Raji (cell line): ENCODE data around the gene HIVEP1.
A peak's percentile ranks its signal among the peaks of the same experiment; 100 is the strongest.

Experiments used
- POLR2A ChIP-seq: IDR thresholded peaks from 2 replicates; pipeline ENCODE4 v1.6.1; 2011; ENCODE audit warnings: low read depth, low read length, control low read depth; ENCODE audit not compliant: insufficient read depth

Gene HIVEP1

GRCh38 chr6:12047792-12048432 is 35.8 kb downstream of the HIVEP1 start:
- no peak for TF ChIP-seq POLR2A

GRCh38 chr6:12048609-12049008 is 36.5 kb downstream of the HIVEP1 start:
- no peak for TF ChIP-seq POLR2A

GRCh38 chr6:12049165-12049564 is 37.1 kb downstream of the HIVEP1 start:
- TF ChIP-seq POLR2A: no peak

DNA sequence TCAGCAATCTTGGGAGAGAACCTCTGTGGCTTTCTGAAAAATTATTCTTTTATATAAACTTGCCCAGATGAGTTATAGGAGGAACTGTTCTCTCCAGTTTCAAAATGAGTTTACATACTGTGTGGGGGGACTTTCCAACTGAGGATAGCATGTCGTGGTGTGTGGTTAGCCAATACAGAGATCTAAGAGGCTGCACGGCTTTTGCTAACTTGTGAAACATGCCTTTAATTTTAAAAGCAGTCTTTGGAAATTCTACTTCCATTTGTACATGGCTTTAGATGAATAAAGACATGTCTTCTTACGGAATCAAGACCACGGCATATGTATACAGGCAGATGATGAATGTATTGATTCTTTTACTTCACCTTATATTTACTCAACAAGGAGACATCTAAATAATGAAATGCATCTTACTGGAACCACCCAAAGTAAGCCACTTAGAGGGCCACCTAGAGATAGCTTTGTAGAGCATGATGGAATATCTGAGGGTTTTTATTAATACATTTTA is 39.8 kb downstream of the HIVEP1 start:
- no peak for TF ChIP-seq POLR2A

GRCh38 chr6:12058172-12058961 is 46.3 kb downstream of the HIVEP1 start:
- TF ChIP-seq POLR2A: no peak

- peak; percentile 76 for TF ChIP-seq POLR2A
Measured at GRCh38 chr6:12060780-12061609, 48.9 kb downstream of the HIVEP1 start.

DNA sequence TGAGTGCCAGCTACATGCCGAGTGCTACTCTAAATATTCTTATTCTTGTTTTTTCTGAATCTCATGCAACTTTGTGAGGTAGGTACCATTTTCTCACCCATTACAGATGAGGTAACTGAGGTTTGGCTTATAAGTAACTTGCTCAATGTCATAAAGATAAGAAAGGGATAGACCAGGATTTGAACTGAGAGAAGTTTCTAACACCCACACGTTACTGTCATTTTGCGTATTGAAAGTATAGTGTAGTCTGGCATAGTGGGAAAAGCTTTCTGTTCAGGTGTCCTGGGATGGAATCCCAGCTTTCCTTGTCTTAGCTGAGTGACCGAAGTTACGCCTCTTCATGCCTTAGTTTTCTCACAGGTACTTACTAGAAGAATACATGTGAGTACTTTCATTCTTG is 50.5 kb downstream of the HIVEP1 start:
- TF ChIP-seq POLR2A: no peak

- no peak for TF ChIP-seq POLR2A
Measured at GRCh38 chr6:12064131-12064530, 52.0 kb downstream of the HIVEP1 start.

GRCh38 chr6:12064538-12065071 is 52.5 kb downstream of the HIVEP1 start:
- TF ChIP-seq POLR2A: no peak

DNA sequence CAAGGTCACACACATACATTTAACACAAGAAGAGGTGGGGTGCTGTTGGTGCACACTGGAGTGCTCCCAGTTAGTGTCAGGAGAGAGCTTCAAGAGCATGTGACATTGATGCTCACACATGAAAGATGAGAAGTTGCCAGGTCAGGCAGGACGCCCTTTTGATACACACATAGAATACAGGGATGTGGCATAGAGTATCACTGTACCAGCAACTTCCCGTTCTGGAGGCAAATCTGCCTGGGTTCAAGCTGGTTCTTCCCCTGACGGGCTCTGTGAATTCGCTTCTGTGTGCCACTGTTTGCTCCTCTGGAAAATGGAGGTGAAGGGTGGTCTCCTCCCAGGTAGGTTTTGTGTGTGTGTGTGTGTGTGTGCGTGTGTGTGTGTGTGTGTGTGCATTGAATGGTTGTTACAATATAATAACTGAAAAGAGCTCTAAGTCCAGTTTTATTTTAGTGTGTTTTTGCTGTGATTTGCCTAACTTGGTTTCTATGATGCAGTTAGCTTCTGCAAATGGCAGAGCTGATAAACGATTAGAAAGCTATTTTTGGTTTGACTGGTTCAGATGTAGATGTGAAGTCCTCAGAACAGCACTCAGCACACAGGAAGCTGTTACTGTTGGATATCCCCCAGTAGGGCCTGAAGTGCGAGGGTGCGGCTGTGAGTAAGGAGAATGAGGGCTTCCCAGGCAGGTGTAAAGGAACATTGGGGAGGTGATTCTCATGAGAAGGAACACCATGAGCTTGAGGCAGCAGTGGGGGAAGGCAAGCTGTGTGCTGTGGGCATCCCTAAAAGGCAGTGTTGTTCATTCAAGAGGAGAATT is 53.4 kb downstream of the HIVEP1 start:
- no peak for TF ChIP-seq POLR2A

GRCh38 chr6:12066297-12066696 is 54.2 kb downstream of the HIVEP1 start:
- no peak for TF ChIP-seq POLR2A

DNA sequence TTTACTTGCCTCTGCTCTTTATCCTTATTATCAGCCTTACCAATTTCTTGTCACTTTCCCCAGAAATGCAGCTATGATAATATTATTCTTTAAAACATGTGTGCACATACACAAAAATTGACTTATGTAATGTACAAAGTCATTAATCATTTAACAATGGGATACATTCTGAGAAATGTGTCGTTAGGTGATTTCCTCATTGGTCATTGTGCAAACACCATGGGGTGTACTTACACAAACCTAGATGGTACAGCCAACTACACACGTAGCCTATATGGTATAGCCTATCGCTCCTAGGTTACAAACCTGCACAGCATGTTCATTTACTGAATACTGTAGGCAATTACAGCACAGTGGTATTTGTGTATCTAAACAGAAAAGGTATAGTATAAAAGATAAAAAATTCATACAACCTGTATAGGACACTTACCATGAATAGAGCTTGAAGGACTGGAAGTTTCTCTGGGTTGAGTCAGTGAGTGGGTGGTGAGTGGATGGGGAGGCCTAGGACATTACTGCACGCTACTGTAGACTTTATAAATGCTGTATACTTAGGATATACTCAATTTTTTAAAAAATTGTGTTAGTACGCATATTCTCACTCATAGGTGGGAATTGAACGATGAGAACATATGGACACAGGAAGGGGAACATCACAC is 56.9 kb downstream of the HIVEP1 start:
- no peak for TF ChIP-seq POLR2A

- TF ChIP-seq POLR2A: no peak
Measured at GRCh38 chr6:12069891-12070529, 57.9 kb downstream of the HIVEP1 start.
